D721Med (cell line): ENCODE data around the gene RALGAPA2.

Source experiments
- DNase-seq: peaks from one replicate; pipeline ENCODE4 v3.0.0; 2011; ENCODE audit warnings: low spot score; ENCODE audit not compliant: insufficient read length
- FAIRE-seq: peaks from 2 replicates; lab custom pipeline; 2011; peaks lifted over from hg19 to GRCh38; lab: Jason Lieb, UNC
- CTCF ChIP-seq: IDR thresholded peaks from 2 replicates; pipeline ENCODE4 v1.5.1; 2012; ENCODE audit warnings: mild to moderate bottlenecking, control low read depth; ENCODE audit not compliant: insufficient read depth; ENCODE audit errors: missing control alignments

The RALGAPA2 gene

GRCh38 chr20:20697325-20697845, 15.1 kb downstream of the RALGAPA2 start:
- no peak for TF ChIP-seq CTCF
- FAIRE-seq = no peak
- no peak for DNase-seq

- DNase-seq (no peak), FAIRE-seq (no peak)
- TF ChIP-seq CTCF = no peak
Measured at GRCh38 chr20:20695250-20695816, 17.1 kb downstream of the RALGAPA2 start.

DNA sequence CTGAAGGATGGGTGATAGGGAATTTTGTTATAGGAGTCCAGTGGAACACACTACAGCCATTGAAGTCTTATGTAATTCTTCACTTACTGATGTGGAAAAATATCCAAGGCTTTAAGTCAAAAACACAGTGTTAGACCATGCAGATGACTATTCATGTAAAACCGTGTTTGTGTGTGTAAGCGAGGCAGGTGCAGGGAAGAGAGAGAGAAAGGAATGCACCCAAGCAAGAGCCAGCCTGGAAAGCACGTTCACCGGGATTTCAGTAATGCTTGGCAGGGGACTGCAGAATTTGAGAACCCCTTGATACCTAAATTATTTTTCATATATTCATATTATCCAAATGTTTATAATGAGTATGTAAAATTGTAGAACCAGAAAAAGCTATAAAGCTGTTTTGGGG, 17.9 kb downstream of the RALGAPA2 start:
- DNase-seq (no peak), FAIRE-seq (no peak)
- TF ChIP-seq CTCF = no peak

DNA sequence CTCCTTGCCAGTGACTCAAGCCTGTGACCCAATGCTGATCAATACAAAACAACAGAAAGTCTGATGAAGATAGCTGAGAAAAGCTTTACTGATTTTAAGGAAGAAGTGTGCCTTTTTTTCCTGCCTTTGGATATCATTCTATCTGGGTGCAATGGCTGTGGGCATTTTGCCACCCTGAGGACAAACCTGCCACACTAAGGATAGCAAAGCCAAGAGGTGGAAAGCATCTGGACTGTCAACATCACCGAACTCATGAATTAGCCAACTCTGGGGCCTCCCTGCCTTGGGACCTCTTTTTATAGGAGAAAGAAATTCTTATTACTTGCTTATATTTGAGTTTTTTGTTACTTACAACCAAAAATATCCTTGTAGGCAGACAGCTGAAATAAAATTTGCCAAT, 19.9 kb downstream of the RALGAPA2 start:
- FAIRE-seq (no peak), DNase-seq (no peak)
- no peak for TF ChIP-seq CTCF

GRCh38 chr20:20691477-20692235, 20.8 kb downstream of the RALGAPA2 start:
- DNase-seq (no peak), FAIRE-seq (no peak)
- no peak for TF ChIP-seq CTCF

GRCh38 chr20:20690676-20691476, 21.6 kb downstream of the RALGAPA2 start:
- DNase-seq (no peak), FAIRE-seq (no peak)
- no peak for TF ChIP-seq CTCF
